NB4 (cell line): ENCODE data around the gene HDAC2.

ENCODE experiments used
- CTCF ChIP-seq: IDR thresholded peaks from one replicate; pipeline ENCODE4 v1.5.1; 2012; ENCODE audit warnings: low read depth, low read length
- MAX ChIP-seq: IDR thresholded peaks from 2 replicates; pipeline ENCODE4 v1.6.1; 2011; ENCODE audit warnings: low read depth, low read length
- POLR2A ChIP-seq: IDR thresholded peaks from 2 replicates; pipeline ENCODE4 v1.6.1; 2011; ENCODE audit warnings: mild to moderate bottlenecking; ENCODE audit not compliant: insufficient read length; ENCODE audit errors: extremely low read depth

- TF ChIP-seq CTCF (no peak), POLR2A (no peak), MAX (no peak)
Measured at GRCh38 chr6:114007516-114007915, 36.6 kb upstream of the HDAC2 start.
